GM12874 (cell line): Measurements from ENCODE around the gene TADA1.

Experiments used
- TF ChIP-seq, protein P1 (sequence below): IDR thresholded peaks from 2 replicates; pipeline ENCODE4 v1.5.1; 2011; ENCODE audit warnings: low read depth, mild to moderate bottlenecking, control low read depth, low read length, moderate library complexity; ENCODE audit not compliant: insufficient read depth

Gene TADA1

DNA sequence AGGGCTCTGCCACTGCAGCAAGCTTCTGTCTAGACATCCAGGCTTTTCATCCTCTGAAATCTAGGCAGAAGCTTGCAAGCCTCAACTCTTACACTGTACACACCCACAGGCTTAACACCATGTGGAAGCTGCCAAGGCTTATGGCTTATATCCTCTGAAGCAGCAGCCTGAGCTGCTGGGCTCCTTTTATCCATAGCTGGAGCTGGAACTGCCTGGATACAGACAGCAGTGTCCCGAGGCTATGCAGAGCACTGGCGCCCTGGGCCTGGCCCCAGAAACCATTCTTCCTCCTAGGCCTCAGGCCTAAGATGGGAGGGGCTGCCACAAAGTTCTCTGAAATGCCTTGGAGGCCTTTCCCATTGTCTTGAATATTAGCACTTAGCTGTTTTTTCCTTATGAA is 56.1 kb downstream of the TADA1 start:
- TF ChIP-seq, protein P1, sequence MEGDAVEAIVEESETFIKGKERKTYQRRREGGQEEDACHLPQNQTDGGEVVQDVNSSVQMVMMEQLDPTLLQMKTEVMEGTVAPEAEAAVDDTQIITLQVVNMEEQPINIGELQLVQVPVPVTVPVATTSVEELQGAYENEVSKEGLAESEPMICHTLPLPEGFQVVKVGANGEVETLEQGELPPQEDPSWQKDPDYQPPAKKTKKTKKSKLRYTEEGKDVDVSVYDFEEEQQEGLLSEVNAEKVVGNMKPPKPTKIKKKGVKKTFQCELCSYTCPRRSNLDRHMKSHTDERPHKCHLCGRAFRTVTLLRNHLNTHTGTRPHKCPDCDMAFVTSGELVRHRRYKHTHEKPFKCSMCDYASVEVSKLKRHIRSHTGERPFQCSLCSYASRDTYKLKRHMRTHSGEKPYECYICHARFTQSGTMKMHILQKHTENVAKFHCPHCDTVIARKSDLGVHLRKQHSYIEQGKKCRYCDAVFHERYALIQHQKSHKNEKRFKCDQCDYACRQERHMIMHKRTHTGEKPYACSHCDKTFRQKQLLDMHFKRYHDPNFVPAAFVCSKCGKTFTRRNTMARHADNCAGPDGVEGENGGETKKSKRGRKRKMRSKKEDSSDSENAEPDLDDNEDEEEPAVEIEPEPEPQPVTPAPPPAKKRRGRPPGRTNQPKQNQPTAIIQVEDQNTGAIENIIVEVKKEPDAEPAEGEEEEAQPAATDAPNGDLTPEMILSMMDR, result no peak

DNA sequence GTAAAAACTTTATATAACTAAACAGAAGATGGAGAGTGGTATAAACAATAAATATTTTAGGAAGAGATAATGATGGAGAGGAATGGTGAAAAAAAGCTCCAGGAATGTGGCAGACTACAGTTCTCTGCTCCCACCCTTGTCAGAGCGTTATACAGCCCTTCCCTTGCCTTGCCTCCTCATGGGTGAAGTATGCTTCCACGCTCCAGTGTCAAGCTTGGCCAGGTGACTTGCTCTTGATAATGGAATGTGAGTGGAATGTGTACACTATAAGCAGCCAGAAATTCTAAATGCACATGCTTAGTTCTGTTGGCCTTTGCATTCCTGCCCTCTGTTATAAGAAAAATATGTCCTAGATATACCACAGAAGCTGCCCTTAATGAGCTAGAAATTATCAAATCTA is 61.5 kb downstream of the TADA1 start:
- TF ChIP-seq, protein P1, result no peak

DNA sequence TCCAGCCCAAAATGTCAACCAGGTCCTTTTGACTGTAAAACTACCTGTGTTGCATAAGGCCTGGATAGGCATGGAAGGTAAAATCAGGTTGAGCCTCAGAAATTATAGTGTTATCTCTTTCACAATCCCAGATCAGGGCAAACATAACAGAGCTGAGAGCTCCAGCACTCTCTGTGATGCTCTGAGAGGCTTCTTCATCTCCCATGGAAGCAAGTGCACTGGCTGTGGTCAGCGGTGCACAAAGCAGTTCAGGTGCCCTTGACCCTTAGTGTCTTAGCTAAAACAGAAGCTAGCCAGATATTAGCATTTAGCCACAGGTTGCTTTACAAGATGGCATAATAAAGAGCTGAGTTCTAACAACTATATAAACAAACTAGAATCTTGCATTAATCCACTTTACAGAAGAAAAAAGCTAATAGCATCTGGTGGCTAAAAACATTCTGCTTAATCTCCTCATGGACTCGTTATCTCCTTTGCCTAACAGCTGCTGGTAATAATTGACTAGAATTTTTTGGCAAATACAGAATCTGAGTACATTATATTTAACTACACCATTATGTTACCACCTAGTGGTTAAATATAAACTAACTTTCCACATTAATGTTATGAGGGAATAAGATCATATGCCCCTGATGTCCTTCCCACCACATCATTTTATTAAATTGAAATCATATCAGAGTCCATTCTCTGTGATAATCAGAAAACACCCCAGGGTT is 62.4 kb downstream of the TADA1 start:
- TF ChIP-seq, protein P1, result no peak

DNA sequence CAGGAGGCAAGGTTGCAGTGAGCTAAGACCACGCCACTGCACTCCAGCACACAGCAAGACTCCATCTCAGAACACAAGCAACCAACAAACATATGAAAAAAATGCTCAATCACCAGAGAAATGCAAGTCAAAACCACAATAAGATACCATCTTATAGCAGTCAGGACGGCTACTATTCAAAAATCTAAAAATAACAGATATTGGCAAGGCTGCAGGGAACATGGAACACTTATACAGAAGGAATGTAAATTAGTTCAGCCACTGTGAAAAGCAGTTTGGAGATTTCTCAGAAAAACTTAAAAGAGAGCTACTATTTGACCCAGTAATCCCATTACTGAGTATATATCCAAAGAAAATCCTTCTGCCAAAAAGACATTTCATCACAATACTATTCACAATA is 64.4 kb downstream of the TADA1 start:
- TF ChIP-seq, protein P1, result no peak

DNA sequence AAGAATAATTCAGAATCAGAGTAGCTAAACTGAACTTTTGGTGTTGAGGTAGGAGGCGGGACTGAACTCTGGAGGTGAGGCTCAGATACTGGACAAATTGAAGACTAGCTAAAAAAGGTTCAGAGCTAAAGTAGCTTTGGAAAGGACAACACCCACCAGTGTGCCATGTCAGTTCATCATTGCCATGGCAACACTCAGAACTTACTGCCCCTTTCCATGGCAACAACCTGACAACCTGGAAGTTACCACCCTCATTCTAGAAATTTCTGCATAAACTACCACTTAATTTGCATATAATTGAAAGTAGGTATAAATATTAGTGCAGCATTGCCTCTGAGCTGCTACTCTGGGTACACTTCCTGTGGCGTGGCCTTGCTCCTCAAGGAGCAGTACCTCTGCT is 67.1 kb downstream of the TADA1 start:
- TF ChIP-seq, protein P1, result no peak
